RWPE2 (cell line): ENCODE measurements around the gene DPP10.
"Not testable (repeated sequence)": the region's sequence is repeated elsewhere in the genome, so short reads cannot be mapped to it uniquely, and the experiment has no call there.

Experiments
- ATAC-seq: fragments of 200-7000 bp; cut with Tn5 transposase; 3 replicates; pipeline ENCODE4 v1.9.1; 2021; ENCODE audit warnings: low read depth
- DNase-seq: peaks from one replicate; pipeline ENCODE4 v3.0.0-alpha.2; 2020; ENCODE audit warnings: low spot score
- H3K27ac ChIP-seq: fragments of 450-650 bp; 2 replicates; pipeline ENCODE4 v1.5.1; 2017; ENCODE audit warnings: mild to moderate bottlenecking; ENCODE audit not compliant: poor library complexity, severe bottlenecking
- H3K27me3 ChIP-seq: fragments of 250-450 bp; sonication (Bioruptor Pico); 2 replicates; pipeline ENCODE4 v1.5.1; 2021; ENCODE audit warnings: mild to moderate bottlenecking, moderate library complexity; ENCODE audit not compliant: insufficient read depth, poor library complexity, severe bottlenecking
- H3K36me3 ChIP-seq: fragments of 250-450 bp; sonication (Bioruptor Pico); 2 replicates; pipeline ENCODE4 v1.5.1; 2020; ENCODE audit warnings: low read depth, mild to moderate bottlenecking, moderate library complexity
- H3K4me1 ChIP-seq: fragments of 250-450 bp; sonication (Bioruptor Pico); 2 replicates; pipeline ENCODE4 v1.5.1; 2021; ENCODE audit warnings: mild to moderate bottlenecking, moderate library complexity; ENCODE audit not compliant: insufficient read depth, poor library complexity, severe bottlenecking
- H3K4me3 ChIP-seq: fragments of 250-450 bp; sonication (Bioruptor Pico); 2 replicates; pipeline ENCODE4 v1.5.1; 2021; ENCODE audit warnings: mild to moderate bottlenecking, moderate library complexity; ENCODE audit not compliant: severe bottlenecking
- H3K9me3 ChIP-seq: fragments of 250-450 bp; sonication (Bioruptor Pico); 2 replicates; pipeline ENCODE4 v1.5.1; 2021; ENCODE audit warnings: mild to moderate bottlenecking, moderate library complexity; ENCODE audit not compliant: severe bottlenecking
- TF ChIP-seq, protein P1 (sequence below): fragments of 450-650 bp; IDR thresholded peaks from one replicate; pipeline ENCODE4 v1.5.1; 2017; ENCODE audit warnings: mild to moderate bottlenecking, moderate library complexity; ENCODE audit not compliant: poor library complexity, severe bottlenecking

The DPP10 gene

DNA sequence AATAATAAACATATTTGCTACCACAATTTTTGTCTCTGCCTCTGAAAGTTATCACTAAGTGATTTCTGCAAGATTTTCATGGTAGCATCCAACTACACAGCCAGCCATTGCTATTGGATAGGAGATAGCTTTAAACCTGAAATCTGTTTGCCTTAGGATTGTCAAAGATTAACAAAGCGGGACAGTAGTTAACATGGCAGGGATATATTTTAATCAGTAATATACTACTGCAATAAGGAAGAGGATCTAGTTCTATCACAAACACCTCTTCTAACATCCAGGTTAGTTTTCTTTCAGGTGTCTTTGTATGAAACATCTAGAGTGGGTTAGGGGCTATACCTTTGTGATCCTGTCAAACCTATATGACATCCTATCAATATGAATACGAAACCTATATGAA, 641.3 kb downstream of the DPP10 start:
- TF ChIP-seq, protein P1, sequence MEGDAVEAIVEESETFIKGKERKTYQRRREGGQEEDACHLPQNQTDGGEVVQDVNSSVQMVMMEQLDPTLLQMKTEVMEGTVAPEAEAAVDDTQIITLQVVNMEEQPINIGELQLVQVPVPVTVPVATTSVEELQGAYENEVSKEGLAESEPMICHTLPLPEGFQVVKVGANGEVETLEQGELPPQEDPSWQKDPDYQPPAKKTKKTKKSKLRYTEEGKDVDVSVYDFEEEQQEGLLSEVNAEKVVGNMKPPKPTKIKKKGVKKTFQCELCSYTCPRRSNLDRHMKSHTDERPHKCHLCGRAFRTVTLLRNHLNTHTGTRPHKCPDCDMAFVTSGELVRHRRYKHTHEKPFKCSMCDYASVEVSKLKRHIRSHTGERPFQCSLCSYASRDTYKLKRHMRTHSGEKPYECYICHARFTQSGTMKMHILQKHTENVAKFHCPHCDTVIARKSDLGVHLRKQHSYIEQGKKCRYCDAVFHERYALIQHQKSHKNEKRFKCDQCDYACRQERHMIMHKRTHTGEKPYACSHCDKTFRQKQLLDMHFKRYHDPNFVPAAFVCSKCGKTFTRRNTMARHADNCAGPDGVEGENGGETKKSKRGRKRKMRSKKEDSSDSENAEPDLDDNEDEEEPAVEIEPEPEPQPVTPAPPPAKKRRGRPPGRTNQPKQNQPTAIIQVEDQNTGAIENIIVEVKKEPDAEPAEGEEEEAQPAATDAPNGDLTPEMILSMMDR = no peak
- H3K4me1 ChIP-seq = no peaks in the 10 kb centered on the region
- no peaks in the 10 kb centered on the region for H3K27me3 ChIP-seq
- H3K36me3 ChIP-seq = no peaks in the 10 kb centered on the region
- H3K27ac ChIP-seq = no peak overlapping the region
- no peaks in the 10 kb centered on the region for H3K9me3 ChIP-seq
- DNase-seq (no peak), ATAC-seq (no peak)
- no peak overlapping the region for H3K4me3 ChIP-seq

DNA sequence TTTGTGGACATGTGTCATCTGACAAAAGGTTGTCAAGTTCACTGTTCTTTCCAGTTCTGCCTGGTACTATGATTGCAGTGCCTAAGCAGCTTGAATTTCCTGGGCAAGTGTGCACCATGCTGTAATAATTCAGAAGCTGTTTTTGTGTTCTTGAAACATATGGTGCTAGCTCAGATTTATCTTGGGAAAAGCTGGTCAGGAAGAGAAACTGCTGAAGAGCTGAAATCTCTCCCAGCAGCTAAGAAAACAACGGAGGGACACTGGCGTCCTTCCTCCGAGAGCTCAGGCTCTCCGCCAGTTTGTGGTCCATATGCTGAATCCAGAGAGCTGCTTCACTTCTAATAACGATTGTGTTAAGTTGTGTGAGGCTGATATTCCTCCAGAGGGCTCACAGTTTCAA, 642.0 kb downstream of the DPP10 start:
- TF ChIP-seq, protein P1 = no peak
- H3K4me3 ChIP-seq = no peak overlapping the region

DNA sequence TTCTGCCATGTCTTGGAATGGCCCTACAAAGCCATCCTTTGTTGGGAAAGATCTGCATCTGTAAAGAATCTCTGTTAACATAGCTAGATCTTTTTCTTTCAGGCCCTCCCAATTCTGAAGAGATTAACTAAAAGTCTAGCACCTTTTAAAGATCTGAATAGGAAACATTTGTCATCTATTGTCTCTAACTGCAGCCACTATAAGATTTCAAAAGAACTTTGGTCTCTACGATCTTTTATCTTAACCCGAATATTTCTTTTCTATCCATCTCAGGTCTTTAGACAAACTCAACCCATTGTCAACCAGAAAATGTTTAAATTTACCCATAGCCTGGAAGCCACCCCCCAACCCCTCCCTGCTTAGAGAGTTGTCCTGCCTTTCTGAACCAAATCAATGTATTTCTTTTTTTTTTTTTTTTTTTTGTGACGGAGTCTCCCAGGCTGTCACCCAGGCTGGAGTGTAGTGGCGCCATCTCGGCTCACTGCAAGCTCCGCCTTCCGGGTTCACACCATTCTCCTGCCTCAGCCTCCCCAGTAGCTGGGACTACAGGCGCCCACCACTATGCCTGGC, 643.7 kb downstream of the DPP10 start:
- not testable (repeated sequence) for ATAC-seq, H3K4me3 ChIP-seq, DNase-seq, H3K27me3 ChIP-seq, H3K36me3 ChIP-seq, H3K4me1 ChIP-seq, H3K27ac ChIP-seq, H3K9me3 ChIP-seq

More for the DNA sequence above, 642.0 kb downstream of the DPP10 start:
- H3K9me3 ChIP-seq = no peaks in the 10 kb centered on the region
- DNase-seq = no peak
- H3K4me1 ChIP-seq = no peaks in the 10 kb centered on the region
- H3K36me3 ChIP-seq = no peaks in the 10 kb centered on the region
- no peak overlapping the region for H3K27ac ChIP-seq
- no peaks in the 10 kb centered on the region for H3K27me3 ChIP-seq
- no peak for ATAC-seq

- H3K9me3 ChIP-seq = no peaks in the 10 kb centered on the region
- no peaks in the 10 kb centered on the region for H3K27me3 ChIP-seq
- no peak for DNase-seq
- no peak for ATAC-seq
- H3K36me3 ChIP-seq = no peaks in the 10 kb centered on the region
- TF ChIP-seq, protein P1 = no peak
- H3K4me3 ChIP-seq = no peak overlapping the region
- no peaks in the 10 kb centered on the region for H3K4me1 ChIP-seq
- no peak overlapping the region for H3K27ac ChIP-seq
These were observed 652.0 kb downstream of the DPP10 start for GRCh38 chr2:115094441-115094840.

- H3K4me1 ChIP-seq = no peaks in the 10 kb centered on the region
- H3K27me3 ChIP-seq = no peaks in the 10 kb centered on the region
- H3K9me3 ChIP-seq = no peaks in the 10 kb centered on the region
- H3K36me3 ChIP-seq = no peaks in the 10 kb centered on the region
- H3K27ac ChIP-seq = no peak overlapping the region
- no peak overlapping the region for H3K4me3 ChIP-seq
- DNase-seq = no peak
- no peak for ATAC-seq
- TF ChIP-seq, protein P1 = no peak
These were observed 663.5 kb downstream of the DPP10 start for GRCh38 chr2:115105966-115106365.
